ENCODE measurements around the gene SPINDOC.

Gene SPINDOC

DNA sequence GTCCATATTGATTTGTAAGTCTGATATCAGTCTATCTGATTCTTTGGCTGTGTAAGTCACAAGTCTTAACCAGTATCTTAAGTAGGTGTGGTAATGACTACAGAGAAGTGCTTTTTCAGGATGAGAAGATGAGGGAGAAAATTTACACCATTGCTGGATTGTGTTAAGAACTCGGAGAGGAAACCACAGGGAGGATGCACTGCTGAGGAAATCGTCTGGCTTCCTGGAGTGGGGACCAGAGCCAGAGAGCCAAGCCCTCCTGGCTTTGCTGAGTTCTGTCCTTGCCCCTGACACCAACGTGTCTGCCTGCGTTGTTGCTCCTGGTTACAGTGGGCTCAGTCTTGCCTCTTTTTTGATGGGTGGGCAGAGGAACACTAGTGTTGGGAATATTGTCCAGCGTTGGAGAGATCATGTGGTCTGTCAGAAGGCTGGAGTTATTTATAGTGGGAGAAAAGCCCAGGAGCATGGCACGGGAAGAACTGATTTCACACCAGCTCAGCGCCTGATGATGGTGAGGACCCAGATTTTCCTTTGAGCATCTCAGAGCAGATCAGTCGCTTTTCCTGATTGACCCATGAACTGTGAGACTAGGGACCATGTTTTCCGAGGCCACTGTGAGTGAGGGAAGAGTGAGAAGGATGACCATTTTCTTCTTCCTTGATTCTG is 55.3 kb downstream of the SPINDOC start:
- H3K9ac ChIP-seq (ENCODE audit: low read length), result no peak overlapping the region
- H3K36me3 ChIP-seq (ENCODE audit: insufficient read depth, low read length), result no peaks in the 10 kb centered on the region
- H3K4me3 ChIP-seq (ENCODE audit: low read depth in 1 of 2, low read length in 2 of 2), result no peak overlapping the region
- no peaks in the 10 kb centered on the region for H3K27me3 ChIP-seq (ENCODE audit: control insufficient read depth in 1 of 2, insufficient read depth in 2 of 2, low read length in 2 of 2)
- H3K4me1 ChIP-seq (ENCODE audit: insufficient read depth, low read length), result peaks cover 59% of the 10 kb centered on the region
- H3K9me3 ChIP-seq (ENCODE audit: low read length), result no peaks in the 10 kb centered on the region
- no peak overlapping the region for H3K27ac ChIP-seq (ENCODE audit: low read depth, low read length)

DNA sequence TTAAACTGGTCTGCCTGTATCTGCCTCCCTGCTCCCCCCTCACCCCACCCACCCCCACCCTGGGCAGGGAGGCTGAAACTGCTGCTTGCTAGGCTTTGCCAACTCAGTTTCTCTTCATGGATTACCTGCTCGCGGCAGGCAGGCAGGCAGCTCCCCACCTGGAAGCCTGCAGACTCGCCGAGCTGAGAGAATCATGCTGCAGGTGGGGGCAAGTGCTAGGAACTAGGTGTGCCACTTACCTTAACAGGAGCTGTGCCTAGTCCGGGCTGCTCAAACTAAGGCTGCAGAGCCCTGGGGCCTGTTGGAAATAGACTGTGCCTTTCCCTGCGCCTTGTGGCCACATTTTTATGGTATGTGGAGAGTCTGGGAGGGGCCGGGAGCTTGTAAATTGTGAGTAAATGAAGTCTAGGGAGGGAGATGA is 55.9 kb downstream of the SPINDOC start:
- H3K4me1 ChIP-seq (ENCODE audit: insufficient read depth, low read length), result peaks cover 65% of the 10 kb centered on the region
- H3K9ac ChIP-seq (ENCODE audit: low read length), result no peak overlapping the region
- H3K4me3 ChIP-seq (ENCODE audit: low read depth in 1 of 2, low read length in 2 of 2), result no peak overlapping the region
- no peaks in the 10 kb centered on the region for H3K36me3 ChIP-seq (ENCODE audit: insufficient read depth, low read length)
- H3K9me3 ChIP-seq (ENCODE audit: low read length), result no peaks in the 10 kb centered on the region
- H3K27ac ChIP-seq (ENCODE audit: low read depth, low read length), result no peak overlapping the region
- H3K27me3 ChIP-seq (ENCODE audit: control insufficient read depth in 1 of 2, insufficient read depth in 2 of 2, low read length in 2 of 2), result no peaks in the 10 kb centered on the region

DNA sequence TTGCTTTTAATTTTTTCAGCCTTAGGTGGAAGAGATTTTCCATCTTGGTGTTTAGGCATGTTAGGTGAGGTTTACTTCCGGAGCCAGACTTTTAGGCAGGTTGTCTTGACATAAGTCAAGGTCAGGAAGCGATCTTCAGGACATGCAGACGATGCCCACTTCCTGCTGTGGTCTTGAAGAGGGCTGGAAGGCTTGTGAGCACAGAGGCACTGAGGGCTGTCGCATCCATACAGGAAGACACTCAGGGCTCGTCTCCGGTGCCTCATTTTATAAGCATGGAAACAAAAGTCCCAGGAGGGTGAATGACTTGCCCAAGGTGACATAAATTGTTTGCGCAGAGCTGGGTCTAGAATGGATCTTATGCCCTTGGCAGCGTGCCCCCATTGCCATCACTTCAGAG is 56.4 kb downstream of the SPINDOC start:
- H3K36me3 ChIP-seq (ENCODE audit: insufficient read depth, low read length), result no peaks in the 10 kb centered on the region
- no peak overlapping the region for H3K27ac ChIP-seq (ENCODE audit: low read depth, low read length)
- H3K9me3 ChIP-seq (ENCODE audit: low read length), result no peaks in the 10 kb centered on the region
- no peak overlapping the region for H3K9ac ChIP-seq (ENCODE audit: low read length)
- no peaks in the 10 kb centered on the region for H3K27me3 ChIP-seq (ENCODE audit: control insufficient read depth in 1 of 2, insufficient read depth in 2 of 2, low read length in 2 of 2)
- peaks cover 70% of the 10 kb centered on the region for H3K4me1 ChIP-seq (ENCODE audit: insufficient read depth, low read length)
- H3K4me3 ChIP-seq (ENCODE audit: low read depth in 1 of 2, low read length in 2 of 2), result no peak overlapping the region

DNA sequence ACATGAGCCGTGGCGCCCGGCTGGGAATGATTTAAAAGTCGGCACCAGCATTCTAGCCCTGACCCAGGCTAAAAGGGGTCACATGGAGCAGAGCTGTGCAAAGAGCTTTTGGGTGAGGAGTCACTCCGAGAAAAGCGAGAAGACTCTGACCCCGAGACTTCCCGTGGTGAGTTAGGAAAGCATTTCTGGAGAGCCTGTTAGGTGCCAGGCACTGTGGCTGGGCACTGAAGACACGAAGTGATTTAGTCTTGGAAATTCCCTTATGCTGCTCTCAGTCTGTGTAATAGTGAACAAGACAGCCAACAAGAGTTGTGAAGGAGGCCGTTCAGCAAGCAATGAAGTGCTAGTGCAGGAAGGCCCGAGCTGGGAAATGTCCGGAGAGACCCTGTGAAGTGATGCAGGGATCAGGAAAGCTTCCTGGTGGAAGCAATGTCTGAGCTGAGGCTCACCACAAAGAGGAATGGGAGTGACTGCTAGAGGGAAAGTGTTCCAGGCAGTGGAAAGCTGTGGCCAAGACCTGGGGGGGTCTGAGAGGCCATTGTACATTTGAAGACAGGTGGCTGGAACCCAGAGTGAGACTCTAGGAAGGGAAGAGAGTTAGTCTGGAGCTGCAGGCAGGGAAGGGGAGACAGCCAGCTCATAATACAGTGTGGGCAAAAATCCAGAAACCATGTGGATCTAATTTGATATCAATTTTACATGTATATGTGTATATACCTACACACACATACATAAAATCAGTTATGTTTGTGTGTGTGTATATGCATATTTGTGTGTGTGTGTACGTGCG is 57.3 kb downstream of the SPINDOC start:
- Histone ChIP-seq H3K27ac (ENCODE audit: low read depth, low read length) (peak overlapping the region; percentile 12), H3K4me1 (ENCODE audit: insufficient read depth, low read length) (peaks cover 71% of the 10 kb centered on the region), H3K36me3 (ENCODE audit: insufficient read depth, low read length) (peaks cover 1% of the 10 kb centered on the region), H3K9ac (ENCODE audit: low read length) (no peak overlapping the region), H3K4me3 (ENCODE audit: low read depth in 1 of 2, low read length in 2 of 2) (no peak overlapping the region), H3K9me3 (ENCODE audit: low read length) (no peaks in the 10 kb centered on the region), H3K27me3 (ENCODE audit: control insufficient read depth in 1 of 2, insufficient read depth in 2 of 2, low read length in 2 of 2) (no peaks in the 10 kb centered on the region)

DNA sequence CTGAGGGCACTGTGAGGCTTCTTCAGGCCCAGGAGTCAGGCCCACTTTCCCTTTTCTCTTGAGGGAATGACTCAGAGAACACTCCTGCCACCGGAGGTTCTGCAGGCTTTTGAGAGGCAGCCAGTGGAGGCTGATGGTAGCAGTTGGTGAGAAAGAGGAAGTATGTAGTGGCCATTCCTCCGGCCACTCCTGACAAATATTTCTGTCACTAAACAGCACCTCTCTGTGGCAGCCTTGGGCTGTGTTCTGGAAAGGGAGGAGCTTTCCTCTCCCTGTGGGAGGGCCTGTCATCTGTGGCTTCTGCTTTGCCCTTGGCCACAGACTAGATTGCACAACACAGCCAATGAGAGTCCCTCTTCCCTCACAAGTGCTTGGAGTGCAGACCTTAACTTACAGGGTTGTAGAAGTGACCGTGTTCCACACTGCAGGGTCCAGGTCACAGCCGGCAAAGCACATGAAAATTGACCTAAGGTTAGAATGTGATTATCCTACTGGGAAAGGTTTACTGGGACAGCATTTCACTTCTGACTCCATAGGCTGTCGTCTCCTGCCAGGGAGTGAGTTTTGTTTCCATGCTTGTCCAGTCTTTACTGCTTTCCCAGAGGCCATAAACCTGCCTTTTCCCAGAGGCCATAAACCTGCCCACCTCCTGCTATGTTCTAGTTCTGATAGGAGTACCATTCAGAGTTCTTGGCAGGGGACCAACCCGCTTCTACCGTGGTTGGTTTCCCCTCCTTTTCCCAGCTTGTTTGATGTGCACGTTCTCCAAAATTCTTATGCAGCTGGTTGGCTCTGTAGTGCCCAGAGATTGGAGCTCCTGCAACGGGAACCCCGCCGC is 58.9 kb downstream of the SPINDOC start:
- H3K9me3 ChIP-seq (ENCODE audit: low read length), result no peaks in the 10 kb centered on the region
- H3K36me3 ChIP-seq (ENCODE audit: insufficient read depth, low read length), result peaks cover 6% of the 10 kb centered on the region
- H3K9ac ChIP-seq (ENCODE audit: low read length), result no peak overlapping the region
- H3K4me1 ChIP-seq (ENCODE audit: insufficient read depth, low read length), result peaks cover 67% of the 10 kb centered on the region
- peak overlapping the region in 1 of 2 donors; percentile 48 for H3K4me3 ChIP-seq (ENCODE audit: low read depth in 1 of 2, low read length in 2 of 2)
- peak overlapping the region; percentile 54 for H3K27ac ChIP-seq (ENCODE audit: low read depth, low read length)
- H3K27me3 ChIP-seq (ENCODE audit: control insufficient read depth in 1 of 2, insufficient read depth in 2 of 2, low read length in 2 of 2), result no peaks in the 10 kb centered on the region

DNA sequence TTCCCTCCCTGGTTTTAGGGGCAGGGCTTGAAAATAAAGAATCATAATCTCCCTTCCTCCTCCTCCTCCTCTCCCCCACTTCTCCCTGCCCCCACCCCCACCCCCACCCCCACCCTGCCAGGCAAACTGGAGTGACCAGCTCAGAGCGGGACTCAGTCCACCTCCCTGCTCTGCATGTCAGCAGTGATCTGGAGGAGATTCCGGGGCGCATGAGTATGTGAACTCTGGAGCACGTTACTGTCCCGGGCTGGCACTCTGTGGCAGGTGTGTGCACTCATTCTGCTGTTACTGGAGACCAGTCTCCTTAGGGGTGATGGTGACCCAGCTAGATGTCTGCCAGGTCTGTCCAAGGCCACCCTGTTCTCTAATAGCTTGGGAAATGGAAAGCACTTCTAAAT is 59.5 kb downstream of the SPINDOC start:
- H3K9ac ChIP-seq (ENCODE audit: low read length), result no peak overlapping the region
- no peaks in the 10 kb centered on the region for H3K9me3 ChIP-seq (ENCODE audit: low read length)
- peaks cover 67% of the 10 kb centered on the region for H3K4me1 ChIP-seq (ENCODE audit: insufficient read depth, low read length)
- H3K36me3 ChIP-seq (ENCODE audit: insufficient read depth, low read length), result peaks cover 6% of the 10 kb centered on the region
- H3K4me3 ChIP-seq (ENCODE audit: low read depth in 1 of 2, low read length in 2 of 2), result no peak overlapping the region
- H3K27me3 ChIP-seq (ENCODE audit: control insufficient read depth in 1 of 2, insufficient read depth in 2 of 2, low read length in 2 of 2), result no peaks in the 10 kb centered on the region
- H3K27ac ChIP-seq (ENCODE audit: low read depth, low read length), result peak overlapping the region; percentile 54

DNA sequence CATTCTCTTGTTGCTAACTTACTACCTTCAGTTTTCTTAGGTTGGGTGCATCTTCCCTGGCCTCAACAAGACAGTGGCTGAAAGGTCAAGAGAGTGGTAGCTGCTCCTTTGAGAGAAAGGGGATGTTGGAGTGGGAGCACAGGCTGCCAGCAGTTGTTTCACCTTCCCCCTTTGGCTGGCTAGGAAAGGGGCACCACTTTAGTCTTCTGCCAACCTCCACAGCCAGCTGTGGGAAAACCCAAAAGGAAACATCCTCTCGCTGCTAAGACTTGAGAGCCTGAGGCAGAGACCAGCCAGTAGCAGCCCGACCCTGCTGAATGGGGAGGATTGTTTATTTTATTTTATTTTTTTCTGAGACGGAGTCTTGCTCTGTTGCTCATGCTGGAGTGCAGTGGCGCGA is 60.1 kb downstream of the SPINDOC start:
- Histone ChIP-seq H3K4me3 (ENCODE audit: low read depth in 1 of 2, low read length in 2 of 2) (no peak overlapping the region), H3K36me3 (ENCODE audit: insufficient read depth, low read length) (peaks cover 6% of the 10 kb centered on the region), H3K27me3 (ENCODE audit: control insufficient read depth in 1 of 2, insufficient read depth in 2 of 2, low read length in 2 of 2) (no peaks in the 10 kb centered on the region), H3K27ac (ENCODE audit: low read depth, low read length) (peak overlapping the region; percentile 4), H3K9me3 (ENCODE audit: low read length) (no peaks in the 10 kb centered on the region), H3K4me1 (ENCODE audit: insufficient read depth, low read length) (peaks cover 62% of the 10 kb centered on the region), H3K9ac (ENCODE audit: low read length) (no peak overlapping the region)

DNA sequence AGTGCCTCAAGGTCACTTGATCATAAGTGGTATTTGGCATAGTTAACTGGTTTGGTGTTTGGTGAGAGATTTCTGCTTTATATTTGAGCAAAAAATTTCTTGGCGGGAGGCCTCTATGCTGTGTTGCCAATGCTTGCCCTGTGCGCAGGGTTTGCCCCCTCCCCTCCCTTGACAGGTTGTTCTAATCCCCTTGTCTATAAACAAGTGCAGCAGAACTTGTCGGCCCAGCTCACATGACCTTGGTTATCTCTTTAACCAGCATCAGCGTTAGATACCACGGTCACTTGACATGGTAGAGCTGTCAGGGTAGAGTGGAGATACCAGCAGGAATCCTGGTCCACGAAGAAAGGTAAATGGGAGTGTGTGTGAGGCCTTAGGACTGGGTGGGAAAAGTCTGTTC is 61.3 kb downstream of the SPINDOC start:
- peaks cover 6% of the 10 kb centered on the region for H3K36me3 ChIP-seq (ENCODE audit: insufficient read depth, low read length)
- no peak overlapping the region for H3K27ac ChIP-seq (ENCODE audit: low read depth, low read length)
- no peaks in the 10 kb centered on the region for H3K9me3 ChIP-seq (ENCODE audit: low read length)
- H3K4me1 ChIP-seq (ENCODE audit: insufficient read depth, low read length), result peaks cover 50% of the 10 kb centered on the region
- H3K4me3 ChIP-seq (ENCODE audit: low read depth in 1 of 2, low read length in 2 of 2), result no peak overlapping the region
- no peak overlapping the region for H3K9ac ChIP-seq (ENCODE audit: low read length)
- no peaks in the 10 kb centered on the region for H3K27me3 ChIP-seq (ENCODE audit: control insufficient read depth in 1 of 2, insufficient read depth in 2 of 2, low read length in 2 of 2)

DNA sequence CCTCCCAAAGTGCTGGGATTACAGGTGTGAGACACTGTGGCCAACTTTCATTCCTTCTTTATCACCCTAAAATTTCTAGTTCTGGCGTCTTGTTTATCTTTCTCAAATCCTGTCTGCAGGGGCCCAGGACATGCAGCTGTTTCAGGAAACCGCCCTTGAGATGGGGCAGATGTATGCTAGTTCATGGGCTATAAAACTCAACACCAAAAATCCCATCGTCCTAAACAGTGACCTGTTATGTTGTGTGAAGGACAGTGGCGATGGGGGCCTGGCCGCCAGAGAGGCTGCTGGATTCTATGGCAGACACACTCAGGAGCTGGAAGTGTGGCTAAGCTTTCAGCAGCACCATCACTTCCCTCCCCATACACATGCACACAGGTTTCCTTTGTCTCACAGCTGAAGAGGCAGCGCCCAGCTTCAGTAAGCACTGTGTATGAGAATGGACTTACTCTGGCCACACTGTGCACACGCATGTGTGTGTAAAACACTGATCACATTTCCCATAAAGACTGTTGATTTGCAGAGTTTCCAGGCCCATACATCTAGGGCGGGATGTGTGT is 62.3 kb downstream of the SPINDOC start:
- Histone ChIP-seq H3K27ac (ENCODE audit: low read depth, low read length) (no peak overlapping the region), H3K9ac (ENCODE audit: low read length) (no peak overlapping the region), H3K9me3 (ENCODE audit: low read length) (no peaks in the 10 kb centered on the region), H3K36me3 (ENCODE audit: insufficient read depth, low read length) (peaks cover 6% of the 10 kb centered on the region), H3K4me3 (ENCODE audit: low read depth in 1 of 2, low read length in 2 of 2) (no peak overlapping the region), H3K27me3 (ENCODE audit: control insufficient read depth in 1 of 2, insufficient read depth in 2 of 2, low read length in 2 of 2) (no peaks in the 10 kb centered on the region), H3K4me1 (ENCODE audit: insufficient read depth, low read length) (peaks cover 43% of the 10 kb centered on the region)

DNA sequence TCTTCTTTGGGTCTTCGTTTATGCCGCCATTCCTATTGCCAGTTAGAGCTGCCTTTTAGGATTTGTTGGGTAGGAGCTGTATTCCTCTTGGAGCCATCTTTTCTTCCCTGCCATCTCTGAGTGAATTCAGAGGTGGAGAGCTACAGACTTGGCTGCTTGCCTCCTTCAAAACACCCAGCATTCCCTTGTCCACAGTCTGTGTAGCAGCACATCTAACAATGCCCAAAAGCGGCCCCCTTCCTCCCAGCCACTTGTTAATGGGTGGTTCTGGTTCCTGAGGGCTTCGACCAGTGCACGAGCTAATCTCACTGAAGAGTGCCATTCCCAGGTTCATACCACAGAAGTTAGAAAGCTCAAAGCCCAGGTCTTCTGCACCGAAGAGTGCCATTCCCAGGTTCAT is 63.4 kb downstream of the SPINDOC start:
- no peaks in the 10 kb centered on the region for H3K27me3 ChIP-seq (ENCODE audit: control insufficient read depth in 1 of 2, insufficient read depth in 2 of 2, low read length in 2 of 2)
- H3K4me1 ChIP-seq (ENCODE audit: insufficient read depth, low read length), result peaks cover 34% of the 10 kb centered on the region
- no peak overlapping the region for H3K9ac ChIP-seq (ENCODE audit: low read length)
- no peak overlapping the region for H3K27ac ChIP-seq (ENCODE audit: low read depth, low read length)
- no peak overlapping the region for H3K4me3 ChIP-seq (ENCODE audit: low read depth in 1 of 2, low read length in 2 of 2)
- peaks cover 6% of the 10 kb centered on the region for H3K36me3 ChIP-seq (ENCODE audit: insufficient read depth, low read length)
- no peaks in the 10 kb centered on the region for H3K9me3 ChIP-seq (ENCODE audit: low read length)

Data from muscle layer of colon (tissue), 2 donors.